ENCODE data around the gene ARHGEF10L.

DNA sequence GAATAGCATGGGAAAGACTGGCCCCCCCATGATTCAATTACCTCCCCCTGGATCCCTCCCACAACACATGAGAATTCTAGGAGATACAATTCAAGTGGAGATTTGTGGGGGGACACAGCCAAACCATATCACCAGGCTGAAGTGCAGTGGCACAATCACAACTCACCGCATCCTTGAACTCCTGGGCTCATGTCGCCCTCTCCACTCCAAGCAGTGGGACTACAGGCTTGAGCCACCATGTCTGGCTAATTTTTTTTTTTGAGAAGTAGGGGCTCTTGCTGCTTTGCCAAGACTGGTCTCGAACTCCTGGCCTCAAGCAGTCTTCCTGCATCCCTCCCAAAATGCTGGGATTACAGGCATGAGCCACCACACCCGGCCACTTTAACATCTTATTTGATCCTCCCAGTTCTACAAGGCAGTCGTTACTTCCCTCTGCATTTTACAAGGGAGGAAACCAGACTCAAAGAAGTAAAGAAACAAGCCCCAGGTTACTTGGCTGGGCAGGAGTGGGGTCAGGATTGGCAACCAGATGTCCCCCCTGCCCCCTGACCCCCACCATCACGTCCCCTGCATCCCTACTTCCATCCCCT is 188.7 kb downstream of the ARHGEF10L start:
- TF ChIP-seq CTCF (conservative IDR thresholded peaks at IDR 0.05) (no peak), ZFX (IDR thresholded peaks at IDR 0.05) (no peak)

Data from C4-2B (cell line).